DOHH2 (cell line): ENCODE results near the gene C1QTNF6.

Experiments
- CTCF ChIP-seq: fragments of 200-600 bp; sonication (generic); IDR thresholded peaks from one replicate; pipeline ENCODE4 v1.5.1; 2014; ENCODE audit warnings: antibody characterized with exemption, mild to moderate bottlenecking, low read depth, low read length; ENCODE audit not compliant: poor library complexity, severe bottlenecking
- EZH2phosphoT487 ChIP-seq: fragments of 200-600 bp; sonication (generic); IDR thresholded peaks from 2 replicates; pipeline ENCODE4 v1.6.1; 2017; ENCODE audit warnings: borderline replicate concordance, mild to moderate bottlenecking, antibody characterized with exemption, low read length, moderate library complexity, mixed read lengths

- TF ChIP-seq CTCF (no peak), EZH2phosphoT487 (no peak)
These were observed 42.6 kb downstream of the C1QTNF6 start for GRCh38 chr22:37145180-37146050.
